ENCODE data around the gene CLEC11A.

DNA sequence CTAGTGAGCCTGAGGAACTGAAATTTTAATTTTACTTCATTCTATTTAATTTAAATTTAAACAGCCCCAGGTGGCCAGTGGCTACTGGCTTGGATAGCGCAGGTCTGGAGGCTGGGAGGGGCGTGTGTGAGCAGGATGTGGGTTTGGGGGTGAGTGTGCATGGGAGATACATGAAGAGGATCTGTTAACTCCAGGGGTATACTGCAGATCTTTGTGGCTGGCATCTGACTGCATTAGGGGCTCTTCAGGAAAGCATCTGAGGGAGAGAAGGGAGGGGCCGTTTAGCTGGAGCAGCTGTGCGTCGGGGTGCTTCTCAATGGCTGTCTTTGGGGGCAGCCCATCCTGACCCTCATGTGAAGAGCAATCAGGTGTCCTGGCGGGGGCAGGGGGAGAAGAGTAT, 10.3 kb upstream of the CLEC11A start:
- TF ChIP-seq, protein P1, sequence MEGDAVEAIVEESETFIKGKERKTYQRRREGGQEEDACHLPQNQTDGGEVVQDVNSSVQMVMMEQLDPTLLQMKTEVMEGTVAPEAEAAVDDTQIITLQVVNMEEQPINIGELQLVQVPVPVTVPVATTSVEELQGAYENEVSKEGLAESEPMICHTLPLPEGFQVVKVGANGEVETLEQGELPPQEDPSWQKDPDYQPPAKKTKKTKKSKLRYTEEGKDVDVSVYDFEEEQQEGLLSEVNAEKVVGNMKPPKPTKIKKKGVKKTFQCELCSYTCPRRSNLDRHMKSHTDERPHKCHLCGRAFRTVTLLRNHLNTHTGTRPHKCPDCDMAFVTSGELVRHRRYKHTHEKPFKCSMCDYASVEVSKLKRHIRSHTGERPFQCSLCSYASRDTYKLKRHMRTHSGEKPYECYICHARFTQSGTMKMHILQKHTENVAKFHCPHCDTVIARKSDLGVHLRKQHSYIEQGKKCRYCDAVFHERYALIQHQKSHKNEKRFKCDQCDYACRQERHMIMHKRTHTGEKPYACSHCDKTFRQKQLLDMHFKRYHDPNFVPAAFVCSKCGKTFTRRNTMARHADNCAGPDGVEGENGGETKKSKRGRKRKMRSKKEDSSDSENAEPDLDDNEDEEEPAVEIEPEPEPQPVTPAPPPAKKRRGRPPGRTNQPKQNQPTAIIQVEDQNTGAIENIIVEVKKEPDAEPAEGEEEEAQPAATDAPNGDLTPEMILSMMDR (IDR thresholded peaks at IDR 0.05), result no peak
- TF ChIP-seq EP300 (IDR thresholded peaks at IDR 0.05; ENCODE audit: low read depth), result no peak
